AG04450 (cell line): Measurements from ENCODE around the gene AMFR. TPM values are rescaled to one million over a fixed set of nuclear protein-coding genes. Genes with fewer than 3 reads are reported as not detected.

Experiments
- CTCF ChIA-PET: fragments of 300-600, 350-600 bp; formaldehyde crosslinking; extraction: SDS; loops from one replicate; lab custom pipeline; 2022; ENCODE audit warnings: antibody characterized with exemption, inconsistent platforms; lab: Charles Lee
- POLR2A ChIA-PET: fragments of 350-600 bp; formaldehyde crosslinking; extraction: SDS; loops from one replicate; lab custom pipeline; 2021; ENCODE audit warnings: antibody characterized with exemption, inconsistent platforms; lab: Yijun Ruan, JAX
- DNase-seq: peaks from one replicate; pipeline ENCODE4 v3.0.0-alpha.2; 2011; ENCODE audit warnings: low read depth, low spot score
- H3K27ac ChIP-seq: one replicate; pipeline ENCODE4 v1.5.1; 2012; ENCODE audit warnings: low read depth, low read length, control low read depth
- H3K27me3 ChIP-seq: one replicate; pipeline ENCODE4 v1.6.0; 2012; ENCODE audit warnings: low read length; ENCODE audit not compliant: control insufficient read depth, insufficient read depth
- H3K4me3 ChIP-seq: 2 replicates; pipeline ENCODE4 v1.5.1; 2011; ENCODE audit warnings: mild to moderate bottlenecking, low read depth, low read length, control low read depth
- H3K9me3 ChIP-seq: 2 replicates; pipeline ENCODE4 v1.5.1; 2012; ENCODE audit warnings: low read length; ENCODE audit not compliant: control insufficient read depth, insufficient read depth
- polyA plus RNA-seq: library from polyadenylated mRNA; depleted of rRNA; stranded (reverse); fragments of >200 nt; gene quantifications from 2 replicates; pipeline ENCODE4 v1.2.3, GENCODE V29; 2011
- TF ChIP-seq, protein P1 (sequence below): IDR thresholded peaks from 2 replicates; pipeline ENCODE4 v1.5.1; 2011; ENCODE audit warnings: low read depth, low read length, control low read depth, inconsistent platforms

AMFR gene
- polyA plus RNA-seq, 1 experiment = 77.9 TPM

- CTCF ChIA-PET = interaction anchor here (0.6 to 5.1 kb wide), 52 partner anchors 11 to 854 kb away, joined by 3 to 199 read pairs (median 4); partner anchors contain the start of gene CES5A
- no peak overlapping the region for H3K27ac ChIP-seq
- POLR2A ChIA-PET = no interaction called here
Observed at GRCh38 chr16:56318827-56319140, 106.6 kb downstream of the AMFR start.

GRCh38 chr16:56317998-56318826, 107.1 kb downstream of the AMFR start:
- H3K9me3 ChIP-seq = no peaks in the 10 kb centered on the region
- TF ChIP-seq, protein P1, sequence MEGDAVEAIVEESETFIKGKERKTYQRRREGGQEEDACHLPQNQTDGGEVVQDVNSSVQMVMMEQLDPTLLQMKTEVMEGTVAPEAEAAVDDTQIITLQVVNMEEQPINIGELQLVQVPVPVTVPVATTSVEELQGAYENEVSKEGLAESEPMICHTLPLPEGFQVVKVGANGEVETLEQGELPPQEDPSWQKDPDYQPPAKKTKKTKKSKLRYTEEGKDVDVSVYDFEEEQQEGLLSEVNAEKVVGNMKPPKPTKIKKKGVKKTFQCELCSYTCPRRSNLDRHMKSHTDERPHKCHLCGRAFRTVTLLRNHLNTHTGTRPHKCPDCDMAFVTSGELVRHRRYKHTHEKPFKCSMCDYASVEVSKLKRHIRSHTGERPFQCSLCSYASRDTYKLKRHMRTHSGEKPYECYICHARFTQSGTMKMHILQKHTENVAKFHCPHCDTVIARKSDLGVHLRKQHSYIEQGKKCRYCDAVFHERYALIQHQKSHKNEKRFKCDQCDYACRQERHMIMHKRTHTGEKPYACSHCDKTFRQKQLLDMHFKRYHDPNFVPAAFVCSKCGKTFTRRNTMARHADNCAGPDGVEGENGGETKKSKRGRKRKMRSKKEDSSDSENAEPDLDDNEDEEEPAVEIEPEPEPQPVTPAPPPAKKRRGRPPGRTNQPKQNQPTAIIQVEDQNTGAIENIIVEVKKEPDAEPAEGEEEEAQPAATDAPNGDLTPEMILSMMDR = peak; percentile 95
- peak; percentile 45 for DNase-seq
- H3K27ac ChIP-seq = no peak overlapping the region
- peaks cover 18% of the 10 kb centered on the region for H3K27me3 ChIP-seq
- peak overlapping the region; percentile 47 for H3K4me3 ChIP-seq
- POLR2A ChIA-PET = no interaction called here
- CTCF ChIA-PET = interaction anchor here (0.6 to 5.1 kb wide), 62 partner anchors 10 to 853 kb away, joined by 3 to 199 read pairs (median 3); partner anchors contain the start of gene CES5A

More at GRCh38 chr16:56318827-56319140, 106.6 kb downstream of the AMFR start:
- H3K9me3 ChIP-seq = no peaks in the 10 kb centered on the region
- H3K27me3 ChIP-seq = peaks cover 18% of the 10 kb centered on the region
- TF ChIP-seq, protein P1 = no peak
- H3K4me3 ChIP-seq = no peak overlapping the region
- DNase-seq = no peak

- H3K4me3 ChIP-seq = no peak overlapping the region
- ChIA-PET POLR2A (no interaction called here), CTCF (no interaction called here)
- H3K9me3 ChIP-seq = no peaks in the 10 kb centered on the region; the same call in 1 of the 2 replicates
- TF ChIP-seq, protein P1 = no peak
- peaks cover 15% of the 10 kb centered on the region for H3K27me3 ChIP-seq
- no peak for DNase-seq
- H3K27ac ChIP-seq = no peak overlapping the region
Observed at GRCh38 chr16:56316545-56316944, 108.8 kb downstream of the AMFR start.

DNA sequence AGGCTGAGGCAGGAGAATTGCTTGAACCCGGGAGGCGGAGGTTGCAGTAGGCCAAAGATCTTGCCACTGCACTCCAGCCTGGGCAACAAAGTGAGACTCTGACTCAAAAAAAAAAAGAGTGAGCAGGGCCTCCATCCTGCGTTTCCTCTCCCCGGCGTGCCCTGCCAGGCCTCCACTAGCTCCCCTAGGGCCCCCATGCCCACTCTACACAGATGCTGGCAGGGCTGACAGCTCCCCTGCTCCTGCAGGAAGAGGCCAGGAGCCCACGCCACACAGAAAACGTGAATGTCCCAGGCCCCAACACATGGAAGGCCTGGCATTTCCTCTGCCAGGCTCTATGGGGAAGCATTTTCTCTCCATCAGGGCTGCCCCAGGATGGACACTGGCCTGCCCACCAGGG, 109.4 kb downstream of the AMFR start:
- ChIA-PET CTCF (no interaction called here), POLR2A (no interaction called here)
- TF ChIP-seq, protein P1 = no peak
- DNase-seq = no peak
- Histone ChIP-seq H3K27me3 (peaks cover 15% of the 10 kb centered on the region), H3K27ac (no peak overlapping the region), H3K9me3 (no peaks in the 10 kb centered on the region; the same call in 1 of the 2 replicates), H3K4me3 (no peak overlapping the region)

GRCh38 chr16:56314244-56314850, 111.0 kb downstream of the AMFR start:
- ChIA-PET CTCF (no interaction called here), POLR2A (no interaction called here)
- Histone ChIP-seq H3K27ac (no peak overlapping the region), H3K27me3 (peaks cover 15% of the 10 kb centered on the region), H3K9me3 (no peaks in the 10 kb centered on the region; the same call in 1 of the 2 replicates), H3K4me3 (no peak overlapping the region)
- TF ChIP-seq, protein P1 = no peak
- no peak for DNase-seq
